NCI-H82 treated with DMSO at 0.1 percent for 48 hours (cell line): ENCODE data around the gene IRAK1.
A peak's percentile ranks its signal among the peaks of the same experiment; 100 is the strongest.

ENCODE experiments used
- DNase-seq: peaks from one replicate; lab custom pipeline; 2025; ENCODE audit not compliant: unreplicated experiment; lab: John Stamatoyannopoulos, UW

The IRAK1 gene

DNA sequence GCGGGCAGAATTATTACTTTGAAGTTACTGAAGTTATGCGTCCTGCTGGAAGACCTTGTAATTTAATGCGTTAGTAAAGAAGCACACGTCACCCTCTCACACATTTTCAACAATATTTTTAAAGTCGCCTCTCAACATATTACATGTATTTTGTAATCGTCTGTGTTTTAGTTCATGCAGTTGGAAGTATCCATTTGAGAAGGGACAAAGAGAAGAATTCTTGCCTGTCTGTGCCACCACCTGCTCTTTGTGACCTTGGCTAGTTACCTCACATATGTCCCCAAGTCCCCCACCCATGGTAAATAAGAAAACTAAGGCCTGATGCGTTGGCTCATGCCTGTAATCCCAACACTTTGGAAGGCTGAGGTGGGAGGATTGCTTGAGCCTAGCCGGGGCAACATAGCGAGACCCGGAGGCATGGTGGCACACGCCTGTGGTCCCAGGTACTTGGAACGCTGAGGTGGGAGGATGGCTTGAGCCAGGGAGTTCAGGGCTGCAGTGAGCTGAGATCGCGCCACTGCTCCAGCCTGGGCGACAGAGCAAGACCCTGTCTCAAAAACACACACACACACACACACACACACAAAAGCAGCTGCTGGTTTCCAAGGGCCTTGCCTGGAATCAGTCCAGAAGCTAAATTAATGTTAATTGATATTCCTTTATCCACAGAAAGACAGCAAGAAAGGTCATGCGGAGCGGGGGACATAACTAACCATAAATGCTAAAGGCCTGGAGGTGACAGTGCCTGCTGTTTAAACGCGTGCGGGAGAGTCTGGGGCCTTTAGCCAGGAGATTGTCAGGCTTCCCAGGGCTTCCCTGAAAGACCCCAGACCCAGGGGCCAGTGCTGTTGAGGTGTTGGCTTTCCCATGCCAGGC lies 46.3 kb downstream of the IRAK1 start:
- no peak for DNase-seq

DNA sequence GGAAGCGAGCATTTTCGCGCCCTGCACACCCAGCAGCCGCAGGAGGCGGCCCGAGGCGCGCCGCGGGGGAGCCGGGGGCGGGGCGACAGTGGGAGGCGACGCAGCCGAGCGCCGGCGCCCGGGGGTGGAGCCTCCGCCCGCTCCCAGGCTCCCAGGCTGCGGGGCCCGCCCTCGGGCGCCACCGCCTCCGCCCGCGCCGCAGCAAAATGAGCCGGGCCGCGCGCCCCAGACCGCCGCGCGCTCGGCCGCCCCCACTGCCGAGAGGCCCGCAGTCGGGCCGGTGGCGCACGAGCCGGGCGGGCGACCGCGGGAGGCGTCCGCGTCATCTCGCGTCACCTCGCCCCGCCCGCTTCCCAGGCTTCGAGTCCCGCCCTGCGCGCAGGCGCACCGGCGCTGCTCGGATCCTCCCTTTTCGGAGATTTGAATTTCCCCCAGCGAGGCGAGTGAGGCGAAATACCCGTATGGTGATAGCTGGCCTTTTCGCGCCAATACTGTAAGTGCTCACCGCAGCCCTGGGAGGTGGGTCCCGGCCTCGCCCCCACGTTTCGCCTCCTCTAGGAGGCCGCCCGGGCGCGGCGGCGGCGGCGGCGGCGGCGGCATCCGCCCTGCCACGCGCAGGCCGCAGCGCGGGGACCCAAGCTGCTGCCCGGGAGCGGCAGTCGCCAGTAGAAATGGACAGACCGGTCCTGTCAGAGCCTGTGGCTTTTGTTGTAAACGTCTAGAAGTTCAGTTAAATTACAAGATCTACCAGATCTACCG lies 47.2 kb downstream of the IRAK1 start, which contains the start of gene TMEM187:
Gene TMEM187, plus strand, starts transcription at position 387 of the 759 bp plus-strand sequence. CDS start 9,309 bp downstream, outside the sequence.
- DNase-seq, result peak; percentile 64

DNA sequence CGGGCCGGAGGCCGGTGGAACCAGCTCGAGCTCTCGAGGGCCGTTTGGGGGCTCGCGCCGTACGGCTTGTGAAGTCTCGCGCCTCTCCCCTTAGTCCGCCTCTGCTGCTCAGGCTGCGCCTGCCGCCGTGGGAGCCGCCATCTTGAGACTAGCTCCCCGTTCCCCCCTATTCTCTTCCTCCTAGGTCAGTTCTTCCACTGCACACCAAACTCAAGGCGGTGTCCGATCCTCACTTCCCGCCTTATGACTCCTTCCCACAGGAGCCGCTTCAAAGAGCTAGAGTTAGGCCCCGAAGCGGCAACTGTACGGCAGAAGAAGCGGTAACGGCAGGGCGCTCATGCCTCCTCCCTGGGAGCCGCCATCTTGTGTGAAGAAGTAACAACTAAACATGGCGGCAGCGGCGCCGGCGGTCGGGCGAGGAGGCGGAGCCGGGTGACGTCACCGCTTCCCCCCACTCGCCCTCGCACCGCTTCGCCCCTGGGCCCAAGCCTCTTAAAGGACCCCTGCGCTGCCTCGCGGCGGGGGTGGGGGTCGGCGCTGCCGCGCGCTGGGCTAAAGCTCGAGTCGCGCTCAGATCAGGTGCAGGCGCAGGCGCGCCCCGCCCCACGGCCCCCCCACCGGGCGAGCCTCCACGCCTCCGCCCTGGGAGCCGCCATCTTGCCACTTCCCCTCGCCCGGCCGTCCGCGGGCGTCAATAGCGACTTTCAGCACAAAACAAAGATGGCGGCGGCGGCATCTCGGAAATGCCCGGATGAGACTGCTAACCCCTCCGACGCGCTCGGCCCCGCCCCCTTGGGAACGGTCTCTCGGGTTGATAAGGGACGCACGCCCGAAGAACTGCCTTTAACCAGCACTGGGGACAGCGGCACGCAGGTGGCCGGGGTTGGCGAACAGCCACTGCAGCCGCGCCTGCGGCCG lies 48.0 kb downstream of the IRAK1 start, which contains the start of gene HCFC1:
Gene HCFC1, minus strand, starts transcription at position 369 of the 918 bp plus-strand sequence. CDS start 978 bp downstream, outside the sequence.
- DNase-seq, result peak; percentile 71

DNA sequence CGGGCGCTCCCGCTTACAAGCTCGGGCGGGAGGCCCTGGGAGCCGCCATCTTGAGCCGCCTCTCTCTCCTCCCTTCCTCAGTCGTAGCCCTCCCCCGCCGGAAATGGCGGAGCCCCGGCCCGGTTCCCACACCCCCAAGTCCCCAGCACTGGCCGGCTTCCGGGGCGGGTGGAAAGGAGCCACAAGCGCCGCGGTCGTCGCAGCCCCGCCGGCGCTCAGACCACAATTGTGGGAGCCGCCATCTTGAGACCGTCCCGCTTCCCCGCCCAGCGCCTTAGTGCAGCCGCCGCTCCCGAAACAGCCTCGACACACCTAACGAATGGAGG lies 48.6 kb downstream of the IRAK1 start:
- peak; percentile 29 for DNase-seq

- DNase-seq, result peak; percentile 60
These were observed 49.2 kb downstream of the IRAK1 start for GRCh38 chrX:153970357-153971123.

DNA sequence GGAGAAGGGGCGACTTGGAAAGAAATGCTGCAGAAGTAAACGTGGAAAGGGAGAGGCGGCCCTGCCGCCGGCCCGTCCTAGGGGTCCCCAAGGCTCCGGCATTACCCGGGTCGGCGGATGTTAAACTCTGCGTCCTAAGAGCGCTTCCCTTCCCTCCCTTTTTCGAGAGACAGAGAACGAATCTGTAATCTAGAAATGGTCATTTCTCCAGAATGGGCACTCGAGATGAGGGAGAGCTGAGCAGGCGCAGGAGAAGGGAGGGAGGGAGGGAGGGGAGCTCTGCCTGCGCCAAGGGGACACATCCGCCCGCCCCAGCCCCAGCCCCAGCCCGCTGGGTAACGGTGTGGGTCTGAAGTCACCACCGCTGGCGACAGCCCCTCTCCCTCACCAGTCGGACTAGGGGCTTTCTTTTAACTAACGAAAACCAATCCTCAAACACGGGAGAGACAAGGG lies 49.8 kb downstream of the IRAK1 start:
- DNase-seq, result no peak

GRCh38 chrX:153969125-153969903 lies 50.4 kb downstream of the IRAK1 start:
- no peak for DNase-seq

- DNase-seq, result no peak
These were observed 51.0 kb downstream of the IRAK1 start for GRCh38 chrX:153968754-153969124.

- DNase-seq, result no peak
These were observed 51.4 kb downstream of the IRAK1 start for GRCh38 chrX:153968255-153968654.

GRCh38 chrX:153967536-153968224 lies 52.0 kb downstream of the IRAK1 start:
- DNase-seq, result no peak

GRCh38 chrX:153966841-153967535 lies 52.7 kb downstream of the IRAK1 start:
- no peak for DNase-seq

DNA sequence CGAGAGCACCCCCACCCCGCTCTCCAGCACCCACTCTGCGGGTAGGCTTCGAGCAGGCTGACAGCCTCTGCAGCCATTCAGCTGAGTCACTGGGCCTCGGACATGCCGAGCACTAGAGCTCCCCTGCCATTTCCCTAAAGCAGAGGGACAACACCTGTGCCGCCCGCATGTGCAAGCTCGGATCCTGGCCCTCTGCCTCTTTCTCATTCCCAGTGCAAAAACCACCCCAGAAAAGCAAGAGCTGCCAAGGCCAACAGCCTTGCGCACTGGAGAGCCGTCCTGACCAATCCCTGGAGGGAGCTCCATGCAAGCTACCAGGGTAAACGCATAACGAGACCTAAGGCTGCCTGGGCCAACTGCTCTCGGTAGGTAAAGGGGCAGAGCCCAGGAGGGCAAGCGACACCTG lies 53.4 kb downstream of the IRAK1 start:
- no peak for DNase-seq

GRCh38 chrX:153965406-153965805 lies 54.3 kb downstream of the IRAK1 start:
- no peak for DNase-seq

- DNase-seq, result no peak
These were observed 55.6 kb downstream of the IRAK1 start for GRCh38 chrX:153964105-153964504.

GRCh38 chrX:153963546-153963945 lies 56.2 kb downstream of the IRAK1 start:
- DNase-seq, result no peak

GRCh38 chrX:153961292-153961691 lies 58.4 kb downstream of the IRAK1 start:
- no peak for DNase-seq

DNA sequence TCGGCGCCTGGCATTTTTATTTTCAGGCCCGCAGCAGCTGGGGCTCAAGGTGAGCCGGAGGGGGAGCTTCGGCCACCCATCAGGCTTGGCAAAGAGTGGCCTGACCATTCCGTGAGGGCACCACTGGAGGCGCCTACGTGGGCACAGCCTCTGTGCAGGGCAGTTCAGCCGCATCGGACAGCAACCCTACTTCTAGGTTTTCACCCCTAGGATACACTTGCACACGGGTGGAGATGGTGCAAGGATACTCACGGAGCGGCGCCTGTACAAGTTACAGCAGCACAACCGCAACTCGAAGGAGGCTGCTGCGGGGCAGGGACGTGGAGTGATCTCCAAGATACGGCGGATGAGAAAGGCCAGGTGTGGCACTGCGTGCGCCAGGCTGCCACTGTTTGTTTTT lies 58.9 kb downstream of the IRAK1 start:
- DNase-seq, result no peak
